DMS153 treated with DMSO at 0.1 percent for 48 hours (cell line): ENCODE data around the gene PTPN22.

Source experiments
- DNase-seq: peaks from one replicate; lab custom pipeline; 2025; ENCODE audit not compliant: unreplicated experiment; lab: John Stamatoyannopoulos, UW

PTPN22 gene

GRCh38 chr1:113804421-113805255 lies 66.9 kb downstream of the PTPN22 start:
- no peak for DNase-seq

- DNase-seq = no peak
These were observed 69.0 kb downstream of the PTPN22 start for GRCh38 chr1:113802367-113803007.

- no peak for DNase-seq
These were observed 71.0 kb downstream of the PTPN22 start for GRCh38 chr1:113800487-113800886.

- no peak for DNase-seq
These were observed 74.0 kb downstream of the PTPN22 start for GRCh38 chr1:113797472-113797871.

- DNase-seq = no peak
These were observed 77.4 kb downstream of the PTPN22 start for GRCh38 chr1:113793878-113794834.

GRCh38 chr1:113792986-113793385 lies 78.5 kb downstream of the PTPN22 start:
- DNase-seq = no peak

GRCh38 chr1:113792471-113792870 lies 79.0 kb downstream of the PTPN22 start:
- no peak for DNase-seq

- no peak for DNase-seq
These were observed 82.7 kb downstream of the PTPN22 start for GRCh38 chr1:113788802-113789201.

GRCh38 chr1:113787663-113788062 lies 83.8 kb downstream of the PTPN22 start:
- DNase-seq = no peak

GRCh38 chr1:113786069-113786468 lies 85.4 kb downstream of the PTPN22 start:
- DNase-seq = no peak

- no peak for DNase-seq
These were observed 87.3 kb downstream of the PTPN22 start for GRCh38 chr1:113784104-113784779.

- DNase-seq = no peak
These were observed 88.0 kb downstream of the PTPN22 start for GRCh38 chr1:113783254-113784103.

GRCh38 chr1:113782406-113782805 lies 89.1 kb downstream of the PTPN22 start:
- DNase-seq = no peak

GRCh38 chr1:113780374-113781146 lies 91.0 kb downstream of the PTPN22 start:
- DNase-seq = no peak

- DNase-seq = no peak
These were observed 92.0 kb downstream of the PTPN22 start for GRCh38 chr1:113779542-113779941.

- DNase-seq = no peak
These were observed 94.0 kb downstream of the PTPN22 start for GRCh38 chr1:113777561-113777960.

GRCh38 chr1:113770031-113770430 lies 101.5 kb downstream of the PTPN22 start:
- DNase-seq = no peak

GRCh38 chr1:113769601-113769970 lies 101.9 kb downstream of the PTPN22 start:
- DNase-seq = no peak

- DNase-seq = no peak
These were observed 102.5 kb downstream of the PTPN22 start for GRCh38 chr1:113768916-113769600.
